HepG2 (cell line): ENCODE measurements around the gene PEBP1. TPM values are rescaled to one million over a fixed set of nuclear protein-coding genes. Genes with fewer than 3 reads are reported as not detected.

Experiments
- PHF21A ChIP-seq: sonication (generic); formaldehyde crosslinking; IDR thresholded peaks from 2 replicates; pipeline ENCODE4 v1.5.0; 2020; ENCODE audit warnings: mild to moderate bottlenecking, missing genetic modification reagents
- ZBTB40 ChIP-seq, 2 experiments: fragments of 450-650 bp in 1 of 2; sonication (generic) in 1 of 2; formaldehyde crosslinking in 1 of 2; IDR thresholded peaks; 2 replicates each; pipeline versions ENCODE4 v1.6.1 to v1.8.0; 2016 to 2022; ENCODE audit warnings: antibody characterized with exemption in 1 of 2, mild to moderate bottlenecking in 1 of 2, missing genetic modification reagents in 1 of 2
- ZC3H13 ChIP-seq: sonication (generic); formaldehyde crosslinking; IDR thresholded peaks from 2 replicates; pipeline ENCODE4 v1.8.1; 2023; ENCODE audit warnings: mild to moderate bottlenecking, missing genetic modification reagents, moderate library complexity
- ZHX2 ChIP-seq, 2 experiments: sonication (generic) in 1 of 2; formaldehyde crosslinking in 1 of 2; IDR thresholded peaks; 2 replicates each; pipeline versions ENCODE4 v1.6.1 to v1.9.0; 2014 to 2022; ENCODE audit warnings: antibody characterized with exemption in 1 of 2, borderline replicate concordance in 1 of 2, inconsistent platforms in 1 of 2, low read depth in 1 of 2, missing genetic modification reagents in 1 of 2
- ZKSCAN5 ChIP-seq: sonication (generic); formaldehyde crosslinking; IDR thresholded peaks from 2 replicates; pipeline ENCODE4 v1.5.1; 2020; ENCODE audit warnings: mild to moderate bottlenecking, missing genetic modification reagents
- ZNF674 ChIP-seq: sonication (generic); formaldehyde crosslinking; IDR thresholded peaks from 2 replicates; pipeline ENCODE4 v1.5.0; 2020; ENCODE audit warnings: low read depth, mild to moderate bottlenecking, missing genetic modification reagents
- polyA plus RNA-seq, 8 experiments: library from polyadenylated mRNA; depleted of rRNA in 3 of 8; stranded (reverse) in 7 of 8; unstranded in 1 of 8; fragments of >200 nt; fragmentation: Illumina TruSeq in 4 of 8; extraction: Trizol in 4 of 8; gene quantifications; 2 replicates each; pipeline versions ENCODE4 v1.2.1 to v1.2.3, GENCODE V29; 2011 to 2016; ENCODE audit warnings: low read depth in 4 of 8, missing spikeins in 1 of 8, mixed read lengths in 1 of 8; ENCODE audit not compliant: insufficient read depth in 1 of 8
- total RNA-seq, 5 experiments: library from RNA; depleted of rRNA; stranded (reverse); fragments of >200 nt; fragmentation: Illumina TruSeq; extraction: Trizol; gene quantifications; 2 replicates each; pipeline ENCODE4 v1.2.3, GENCODE V29; 2016; ENCODE audit warnings: low read depth in 1 of 5
- TF ChIP-seq, protein P1 (sequence below): sonication (generic); formaldehyde crosslinking; IDR thresholded peaks from 2 replicates; pipeline ENCODE4 v1.8.0; 2022; ENCODE audit warnings: mild to moderate bottlenecking, missing genetic modification reagents; ENCODE audit not compliant: insufficient replicate concordance
- TF ChIP-seq, protein P2 (sequence below): sonication (generic); formaldehyde crosslinking; IDR thresholded peaks from 2 replicates; pipeline ENCODE4 v1.8.0; 2022; ENCODE audit warnings: missing genetic modification reagents, mild to moderate bottlenecking, inconsistent platforms, borderline replicate concordance

The PEBP1 gene
- total and polyA plus RNA-seq, 2 of the 13 experiments (the other 11 are each of a cell fraction or from before 2014, with no cell fraction given), result 538 to 1,505 TPM

DNA sequence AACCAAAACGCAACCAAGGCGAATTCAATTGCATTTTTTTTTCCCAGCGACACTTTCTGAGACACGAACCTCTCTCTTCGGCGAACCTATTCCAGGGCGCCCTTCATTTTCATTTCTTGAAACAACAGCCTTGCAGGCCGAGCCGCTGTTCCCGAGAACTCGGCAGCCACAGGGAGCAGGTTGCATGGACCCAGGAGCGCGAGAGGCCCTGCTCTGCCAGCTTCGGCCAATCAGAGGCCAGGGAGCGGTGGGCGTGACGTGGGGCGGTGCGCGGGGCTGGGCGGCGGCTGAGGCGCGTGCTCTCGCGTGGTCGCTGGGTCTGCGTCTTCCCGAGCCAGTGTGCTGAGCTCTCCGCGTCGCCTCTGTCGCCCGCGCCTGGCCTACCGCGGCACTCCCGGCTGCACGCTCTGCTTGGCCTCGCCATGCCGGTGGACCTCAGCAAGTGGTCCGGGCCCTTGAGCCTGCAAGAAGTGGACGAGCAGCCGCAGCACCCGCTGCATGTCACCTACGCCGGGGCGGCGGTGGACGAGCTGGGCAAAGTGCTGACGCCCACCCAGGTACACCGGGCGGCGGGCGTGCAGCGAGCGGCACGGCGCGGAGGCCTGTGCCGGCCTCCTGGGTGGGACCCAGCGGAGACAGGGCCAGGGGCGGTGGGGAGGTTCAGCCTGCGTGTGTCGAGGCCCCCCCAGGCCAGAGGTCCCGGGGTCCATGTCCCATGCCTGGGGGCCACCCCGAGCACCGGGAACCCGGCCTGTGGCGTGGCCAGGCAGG is at the start of gene PEBP1 (continued):
- TF ChIP-seq, protein P1, sequence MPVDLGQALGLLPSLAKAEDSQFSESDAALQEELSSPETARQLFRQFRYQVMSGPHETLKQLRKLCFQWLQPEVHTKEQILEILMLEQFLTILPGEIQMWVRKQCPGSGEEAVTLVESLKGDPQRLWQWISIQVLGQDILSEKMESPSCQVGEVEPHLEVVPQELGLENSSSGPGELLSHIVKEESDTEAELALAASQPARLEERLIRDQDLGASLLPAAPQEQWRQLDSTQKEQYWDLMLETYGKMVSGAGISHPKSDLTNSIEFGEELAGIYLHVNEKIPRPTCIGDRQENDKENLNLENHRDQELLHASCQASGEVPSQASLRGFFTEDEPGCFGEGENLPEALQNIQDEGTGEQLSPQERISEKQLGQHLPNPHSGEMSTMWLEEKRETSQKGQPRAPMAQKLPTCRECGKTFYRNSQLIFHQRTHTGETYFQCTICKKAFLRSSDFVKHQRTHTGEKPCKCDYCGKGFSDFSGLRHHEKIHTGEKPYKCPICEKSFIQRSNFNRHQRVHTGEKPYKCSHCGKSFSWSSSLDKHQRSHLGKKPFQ (CRISPR knock-in tag), result peak; percentile 55
- TF ChIP-seq PHF21A (CRISPR knock-in tag) (peak; percentile 81), ZKSCAN5 (CRISPR knock-in tag) (no peak), ZHX2 (IDR thresholded peaks at IDR 0.05; ENCODE audit: low read depth) (peak; percentile 46; the same call in 1 of the 2 replicates), ZHX2 (CRISPR knock-in tag; IDR thresholded peaks at IDR 0.05; ENCODE audit: borderline replicate concordance) (0 out of 2 replicates have a peak, but pooled peaks have one; percentile 21), ZNF674 (CRISPR knock-in tag) (no peak), ZC3H13 (CRISPR knock-in tag) (peak; percentile 42; the same call in 1 of the 2 replicates), ZBTB40 (IDR thresholded peaks at IDR 0.05) (no peak), ZBTB40 (CRISPR knock-in tag; IDR thresholded peaks at IDR 0.05) (peak; percentile 60)
- TF ChIP-seq, protein P2, sequence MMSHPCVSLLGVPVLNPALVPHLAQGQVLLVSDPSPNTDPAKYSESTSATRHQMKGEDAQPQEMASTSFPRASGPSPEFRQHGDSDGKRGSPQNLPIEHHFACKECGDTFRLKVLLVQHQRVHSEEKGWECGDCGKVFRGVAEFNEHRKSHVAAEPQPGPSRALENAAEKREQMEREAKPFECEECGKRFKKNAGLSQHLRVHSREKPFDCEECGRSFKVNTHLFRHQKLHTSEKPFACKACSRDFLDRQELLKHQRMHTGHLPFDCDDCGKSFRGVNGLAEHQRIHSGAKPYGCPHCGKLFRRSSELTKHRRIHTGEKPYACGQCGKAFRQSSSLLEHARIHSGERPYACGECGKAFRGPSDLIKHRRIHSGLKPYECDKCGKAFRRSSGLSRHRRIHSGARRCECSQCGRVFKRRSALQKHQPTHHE (CRISPR knock-in tag), result peak; percentile 86; the same call in 1 of the 2 replicates
